ENCODE results near the gene CHAC1.
"Not testable (repeated sequence)": the region's sequence is repeated elsewhere in the genome, so short reads cannot be mapped to it uniquely, and the experiment has no call there.

CHAC1 gene

DNA sequence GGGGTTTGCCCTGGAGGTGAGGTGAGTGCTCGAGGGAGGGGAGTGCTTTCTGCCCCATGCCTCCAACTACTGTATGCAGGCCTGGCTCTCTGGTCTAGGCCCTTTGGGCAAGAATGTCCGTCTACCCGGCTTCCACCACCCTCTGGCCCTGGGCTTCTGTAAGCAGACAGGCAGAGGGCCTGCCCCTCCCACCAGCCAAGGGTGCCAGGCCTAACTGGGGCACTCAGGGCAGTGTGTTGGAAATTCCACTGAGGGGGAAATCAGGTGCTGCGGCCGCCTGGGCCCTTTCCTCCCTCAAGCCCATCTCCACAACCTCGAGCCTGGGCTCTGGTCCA is 14.8 kb upstream of the CHAC1 start:
- no peak for DNase-seq

DNA sequence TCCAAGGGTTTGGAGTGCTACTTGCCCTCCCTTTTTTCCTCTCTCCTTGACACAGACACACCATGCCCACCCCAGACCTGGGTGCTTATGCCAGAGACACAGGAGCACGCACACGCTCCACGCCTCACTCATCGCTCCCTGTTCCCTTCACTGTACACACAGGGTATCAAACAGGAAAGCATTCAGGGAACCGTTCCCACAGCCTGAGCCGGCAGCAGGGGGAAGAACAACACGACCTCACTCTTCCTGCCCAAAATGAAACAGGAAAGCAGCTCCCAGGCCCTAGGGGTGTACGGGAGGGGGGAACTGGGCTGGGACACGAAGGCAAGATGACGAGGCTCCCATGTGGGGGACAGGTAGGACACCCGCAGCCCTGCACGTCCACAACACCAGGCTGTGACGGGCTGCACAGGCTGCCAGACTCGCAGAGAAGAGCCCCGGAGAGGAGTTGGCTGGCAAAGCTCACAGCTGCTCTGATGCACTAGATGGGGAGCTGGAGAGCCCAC is 12.9 kb upstream of the CHAC1 start:
- DNase-seq = peak; percentile 7

DNA sequence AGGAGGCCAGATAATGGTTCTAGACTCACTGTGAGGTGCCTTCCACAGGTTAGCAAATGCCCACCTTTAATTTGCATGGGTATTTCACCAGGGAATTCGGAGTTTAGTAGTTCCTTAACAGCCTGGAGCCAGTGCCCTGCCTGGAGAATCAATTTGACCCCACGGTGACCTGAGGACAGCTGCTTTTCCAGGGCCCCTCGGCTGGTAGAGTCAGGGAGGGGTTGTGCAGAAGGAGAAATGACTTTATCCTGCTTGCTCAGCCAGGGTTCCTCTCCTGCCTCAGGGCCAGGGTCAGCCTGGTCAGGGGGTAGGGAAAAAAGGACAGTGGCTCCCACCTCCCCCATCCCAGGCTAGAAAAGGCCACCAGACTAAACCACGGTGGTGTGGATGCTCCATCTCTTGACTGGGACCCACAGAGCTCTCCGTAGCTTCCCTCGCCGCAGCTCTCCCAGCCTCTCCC is 12.2 kb upstream of the CHAC1 start:
- DNase-seq = no peak

GRCh38 chr15:40941528-40942336 is 11.5 kb upstream of the CHAC1 start:
- peak; percentile 75 for DNase-seq

DNA sequence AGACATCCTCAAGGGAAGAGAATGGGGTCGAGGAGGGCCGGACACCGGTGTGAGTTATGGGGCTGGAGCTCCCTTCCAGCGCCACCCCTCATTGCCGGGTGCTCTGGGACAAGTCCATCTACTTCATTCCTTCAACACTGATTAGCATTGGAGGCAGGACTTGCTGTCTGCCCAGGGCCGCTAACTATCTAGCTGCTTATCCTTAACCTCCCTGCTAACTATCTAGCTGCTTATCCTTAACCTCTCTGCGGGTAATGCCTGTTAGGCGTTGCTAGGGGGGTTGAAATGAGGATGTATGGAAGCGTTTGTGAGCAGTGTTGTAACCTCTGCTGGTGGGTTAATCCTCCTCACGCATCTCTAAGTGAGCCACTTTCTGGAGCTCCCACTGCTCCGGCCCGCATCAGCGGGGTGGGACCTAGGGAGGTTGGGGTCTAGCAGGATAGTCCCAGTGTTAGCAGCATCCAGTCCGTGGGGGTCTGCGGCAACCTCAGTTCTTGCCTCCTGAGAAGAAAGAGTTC is 10.9 kb upstream of the CHAC1 start:
- no peak for DNase-seq

- DNase-seq = no peak
Measured at GRCh38 chr15:40942878-40943277, 10.4 kb upstream of the CHAC1 start.

- no peak for DNase-seq
Measured at GRCh38 chr15:40943764-40944365, 9.4 kb upstream of the CHAC1 start.

GRCh38 chr15:40944510-40945296 is 8.6 kb upstream of the CHAC1 start:
- no peak for DNase-seq

DNA sequence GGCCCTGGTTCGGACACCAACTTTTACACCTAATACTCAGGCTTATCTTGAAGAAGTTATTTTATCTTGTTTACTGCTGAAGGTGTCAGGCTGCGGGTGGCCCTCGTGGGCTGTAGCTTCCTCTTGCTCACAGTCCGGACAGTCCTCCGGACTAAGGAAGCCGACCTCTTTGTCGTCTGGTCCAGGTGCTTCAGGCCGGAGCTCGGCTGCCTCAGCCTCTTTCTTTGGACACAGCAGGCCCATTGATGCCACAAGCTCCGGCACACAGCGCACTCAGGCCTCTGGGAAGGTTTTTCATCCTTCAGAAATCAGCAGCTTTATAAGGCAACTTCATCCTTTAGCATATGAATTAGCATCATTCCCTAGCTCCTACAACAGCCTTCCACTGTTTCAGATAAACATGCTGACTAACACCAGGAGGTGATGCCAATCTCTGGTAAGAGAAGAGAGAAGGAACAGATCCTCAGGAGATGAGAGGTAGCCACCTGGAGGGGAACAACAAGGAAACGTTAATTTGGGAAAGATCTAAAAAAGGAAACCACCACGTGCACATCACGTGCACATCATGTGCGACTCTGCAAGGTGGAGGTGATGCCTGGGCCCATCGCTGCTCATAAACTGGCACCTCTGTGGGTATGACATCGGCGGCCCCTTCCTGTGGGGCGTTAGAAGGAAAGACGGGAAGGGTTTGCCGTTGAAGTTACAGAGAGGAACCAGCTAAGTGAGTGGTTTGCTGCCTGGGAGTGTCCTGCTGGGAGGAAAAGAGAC is 4.4 kb upstream of the CHAC1 start:
- DNase-seq = no peak

DNA sequence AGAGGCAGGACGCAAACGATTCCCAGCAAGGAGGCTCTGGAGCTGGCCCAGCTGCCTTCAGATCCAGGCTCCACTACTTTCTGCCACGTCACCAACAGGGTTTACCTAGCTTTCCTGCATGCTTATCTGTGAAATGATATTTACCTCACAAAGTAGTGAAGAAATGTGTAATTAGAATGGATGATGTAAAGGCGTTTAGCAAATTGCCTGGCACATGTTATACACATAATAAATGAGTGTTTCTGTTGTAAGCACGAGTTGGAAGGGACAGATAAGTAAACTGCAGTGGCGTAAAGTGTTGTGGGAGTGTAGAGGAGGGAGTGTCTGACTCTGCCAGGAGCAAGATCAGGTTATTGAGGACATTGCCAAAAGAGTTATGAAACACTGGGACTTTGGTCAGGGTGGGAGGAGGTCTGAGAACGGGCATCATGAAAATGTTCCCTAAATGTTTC is 3.5 kb upstream of the CHAC1 start:
- DNase-seq = no peak

GRCh38 chr15:40951764-40952163 is 1.5 kb upstream of the CHAC1 start:
- no peak for DNase-seq

- DNase-seq = no peak
Measured at GRCh38 chr15:40952301-40952900, 870 bp upstream of the CHAC1 start.

DNA sequence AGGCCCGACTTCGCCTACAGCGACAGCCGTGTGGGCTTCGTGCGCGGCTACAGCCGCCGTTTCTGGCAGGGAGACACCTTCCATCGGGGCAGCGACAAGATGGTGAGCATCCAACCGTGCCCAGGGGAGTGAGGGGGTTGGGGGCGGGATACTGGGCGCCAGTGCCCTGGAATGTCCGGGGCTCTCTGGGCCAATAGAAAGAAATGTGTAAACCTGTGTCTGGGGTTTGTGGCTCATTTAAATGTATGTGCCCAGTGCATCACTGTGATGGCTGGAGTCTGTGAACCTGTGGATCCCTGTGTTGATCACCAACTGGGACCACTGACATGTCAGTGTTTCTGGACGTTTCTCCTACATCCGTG is 423 bp downstream of the CHAC1 start:
- DNase-seq = no peak

- DNase-seq = not testable (repeated sequence)
Measured at GRCh38 chr15:40954158-40954848, 1.0 kb downstream of the CHAC1 start.

GRCh38 chr15:40955141-40955903 is 2.1 kb downstream of the CHAC1 start:
- DNase-seq = no peak

- no peak for DNase-seq
Measured at GRCh38 chr15:40955930-40956540, 2.8 kb downstream of the CHAC1 start.

DNA sequence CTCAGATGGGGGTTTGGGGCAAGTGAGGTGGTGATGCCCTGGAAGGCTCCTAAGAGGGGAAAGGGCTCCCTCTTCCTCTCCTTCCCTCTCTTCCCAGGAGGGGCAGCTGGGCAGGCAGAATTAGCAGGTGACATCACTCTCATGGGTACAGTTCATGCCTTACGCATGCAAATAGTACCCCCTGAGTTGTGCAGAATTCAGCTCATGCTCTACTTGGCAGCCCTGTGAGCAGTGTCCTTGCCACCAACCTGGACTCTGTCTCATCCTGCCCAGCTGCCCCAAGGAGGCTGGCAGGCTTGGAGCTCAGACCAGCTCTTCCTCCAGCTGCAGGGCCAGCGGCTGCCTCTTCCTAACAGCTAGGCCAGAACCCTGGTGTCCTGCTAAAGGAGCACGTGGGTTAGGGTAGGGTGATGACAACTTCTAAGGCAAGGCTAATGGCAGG is 3.3 kb downstream of the CHAC1 start:
- no peak for DNase-seq

DNA sequence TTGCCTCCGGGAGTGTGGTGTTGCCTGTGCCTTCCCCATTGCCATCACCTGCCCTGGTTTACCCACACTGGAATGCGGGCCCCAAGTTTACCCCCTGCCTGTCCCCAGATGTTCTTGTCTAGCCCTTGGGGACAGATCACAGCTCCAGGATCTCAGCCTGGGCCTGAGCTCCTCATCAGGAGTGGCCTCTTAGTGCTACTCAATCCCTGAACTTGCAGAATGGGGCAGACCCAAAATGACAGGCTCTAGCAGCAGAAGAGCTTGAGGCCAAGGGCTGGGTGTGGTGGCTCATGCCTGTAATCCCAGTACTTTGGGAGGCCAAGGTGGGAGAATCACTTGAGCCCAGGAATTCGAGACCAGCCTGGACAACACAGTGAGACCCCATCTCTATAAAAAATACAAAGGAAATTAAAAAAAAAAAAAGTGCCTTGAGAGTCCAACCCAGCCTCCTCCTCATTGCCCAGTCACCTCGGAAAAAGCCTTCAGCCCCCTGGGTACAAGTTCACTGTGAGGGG is 3.8 kb downstream of the CHAC1 start:
- no peak for DNase-seq

DNA sequence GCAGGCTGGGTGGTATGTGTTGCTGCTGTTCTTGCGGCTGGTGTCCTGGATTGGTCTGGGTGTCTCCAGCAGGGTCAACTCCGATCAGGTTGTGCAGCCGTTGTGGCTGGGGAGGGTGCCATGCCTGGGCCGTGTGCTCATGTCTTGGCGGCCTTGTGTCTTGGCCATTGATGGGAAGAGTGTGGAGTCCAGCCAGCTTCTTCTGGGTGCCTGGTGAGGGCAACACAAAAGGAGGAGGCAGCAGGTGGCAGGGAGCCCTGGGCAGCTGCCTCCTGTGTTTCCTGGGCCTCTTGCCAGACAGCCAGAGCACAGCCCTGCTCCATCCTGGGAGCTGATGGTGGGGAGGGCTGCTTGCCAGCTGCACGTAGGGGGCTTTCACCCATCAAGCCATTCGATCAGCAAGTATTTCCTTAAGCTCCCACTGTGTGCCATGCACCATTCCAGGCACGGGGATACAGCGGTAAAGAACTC is 4.3 kb downstream of the CHAC1 start:
- DNase-seq = no peak

DNA sequence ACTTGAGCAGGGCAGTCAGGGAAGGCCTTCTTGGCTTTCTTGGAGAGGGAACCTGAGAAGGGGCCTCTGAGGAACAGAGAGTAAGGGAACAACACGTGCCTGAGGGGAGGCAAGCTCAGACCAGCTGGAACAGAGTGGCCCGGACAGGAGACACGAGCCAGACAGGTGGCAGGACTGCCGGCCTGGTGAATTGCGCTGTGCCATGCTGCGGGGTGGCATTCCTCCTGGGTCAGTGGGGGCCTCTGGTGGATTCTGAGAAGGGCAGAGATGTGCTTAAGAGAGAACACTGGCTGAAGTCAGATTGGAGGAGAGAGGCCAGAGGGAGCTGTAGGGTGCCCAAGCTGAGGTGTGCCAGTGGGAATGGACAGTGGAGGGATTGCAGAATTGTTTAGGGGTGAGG is 4.9 kb downstream of the CHAC1 start:
- no peak for DNase-seq

Data from CD4-positive, alpha-beta T cell treated with Interleukin-12 subunit alpha and Interleukin-12 subunit beta, for 1 hour (primary cell).